Ishikawa (cell line): Measurements from ENCODE around the gene TTC39A.

ENCODE experiments used
- EGR1 ChIP-seq: IDR thresholded peaks from 2 replicates; pipeline ENCODE4 v1.6.1; 2012
- EP300 ChIP-seq: IDR thresholded peaks from 2 replicates; pipeline ENCODE4 v1.6.1; 2012; ENCODE audit warnings: borderline replicate concordance
- NFIC ChIP-seq: IDR thresholded peaks from 2 replicates; pipeline ENCODE4 v1.6.1; 2012
- TAF1 ChIP-seq: IDR thresholded peaks from 2 replicates; pipeline ENCODE4 v1.6.1; 2012; ENCODE audit warnings: low read depth, mild to moderate bottlenecking
- TCF12 ChIP-seq: IDR thresholded peaks from 2 replicates; pipeline ENCODE4 v1.6.1; 2012; ENCODE audit warnings: low read depth
- TEAD4 ChIP-seq: IDR thresholded peaks from 2 replicates; pipeline ENCODE4 v1.6.1; 2012
- YY1 ChIP-seq: IDR thresholded peaks from 2 replicates; pipeline ENCODE4 v1.6.1; 2012; ENCODE audit warnings: low read depth

DNA sequence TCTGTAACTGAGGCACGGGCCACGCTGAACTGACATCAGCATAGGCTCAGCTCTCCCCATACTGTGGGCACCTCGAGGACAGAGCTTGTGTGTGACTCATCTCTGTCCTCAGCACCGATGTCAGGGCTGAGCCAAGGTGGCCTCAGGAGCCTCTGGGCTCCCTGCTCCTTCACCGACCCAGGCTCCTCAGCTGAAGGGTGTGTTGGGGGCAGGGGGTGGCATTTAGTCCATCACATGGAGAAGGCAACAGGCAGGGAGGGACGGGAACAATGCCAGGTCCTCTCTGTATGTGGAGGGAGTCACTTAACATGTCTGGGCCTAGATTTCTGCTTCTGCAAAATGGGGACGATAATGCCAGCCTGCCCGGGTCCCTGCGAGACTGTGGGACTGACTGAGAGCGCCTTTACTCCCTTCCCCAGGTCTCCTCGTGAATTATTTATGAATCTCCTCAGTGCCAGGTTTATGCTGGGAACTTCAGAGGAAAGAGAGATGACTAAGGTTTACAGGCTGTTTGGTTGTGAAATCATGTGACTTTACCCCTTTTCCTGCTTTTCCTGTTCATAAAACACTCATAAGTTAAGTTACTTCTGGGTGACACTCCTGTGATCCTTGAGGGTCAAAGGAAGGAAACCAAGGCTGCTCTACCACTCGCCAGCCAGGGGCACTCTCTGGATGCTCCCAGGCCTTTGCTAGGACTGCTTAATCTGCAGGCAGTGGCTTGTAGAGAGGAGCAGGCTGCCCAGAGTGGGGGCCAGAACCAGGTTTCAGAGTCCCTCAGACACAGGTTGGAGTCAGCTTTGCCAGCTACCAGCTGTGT is 16.2 kb downstream of the TTC39A start:
- TF ChIP-seq YY1 (no peak), NFIC (no peak), EP300 (no peak), TCF12 (no peak), TAF1 (no peak), EGR1 (no peak), TEAD4 (no peak)
